Fibroblast of villous mesenchyme (primary cell): ENCODE results near the gene RAPGEF1. TPM values are rescaled to one million over a fixed set of nuclear protein-coding genes. Genes with fewer than 3 reads are reported as not detected.

Source experiments
- DNase-seq: peaks from one replicate; pipeline ENCODE4 v3.0.0-alpha.2; 2010; ENCODE audit warnings: low read depth
- H3K4me3 ChIP-seq: 2 replicates; pipeline ENCODE4 v1.5.1; 2011; ENCODE audit warnings: low read depth, mild to moderate bottlenecking, low read length
- CTCF ChIP-seq: IDR thresholded peaks from 2 replicates; pipeline ENCODE4 v1.5.1; 2012; ENCODE audit warnings: low read depth, mild to moderate bottlenecking, low read length; ENCODE audit not compliant: insufficient read depth
- total RNA-seq: library from RNA; depleted of rRNA; stranded (reverse); fragments of >200 nt; gene quantifications from 2 replicates; pipeline ENCODE4 v1.2.3, GENCODE V29; 2012

Gene RAPGEF1
- total RNA-seq, 1 donor: 22.9 TPM

- no peak for TF ChIP-seq CTCF
- no peak overlapping the region for H3K4me3 ChIP-seq
- peak; percentile 60 for DNase-seq
These were observed 129.6 kb downstream of the RAPGEF1 start for GRCh38 chr9:131610231-131610761.

- H3K4me3 ChIP-seq: no peak overlapping the region
- peak; percentile 68 for DNase-seq
- no peak for TF ChIP-seq CTCF
These were observed 130.6 kb downstream of the RAPGEF1 start for GRCh38 chr9:131609099-131609830.

GRCh38 chr9:131608493-131609037, 131.3 kb downstream of the RAPGEF1 start:
- peak; percentile 79 for DNase-seq
- TF ChIP-seq CTCF: no peak
- H3K4me3 ChIP-seq: peak overlapping the region; percentile 35

GRCh38 chr9:131607591-131607990, 132.3 kb downstream of the RAPGEF1 start:
- H3K4me3 ChIP-seq: no peak overlapping the region
- no peak for TF ChIP-seq CTCF
- no peak for DNase-seq

- DNase-seq: no peak
- TF ChIP-seq CTCF: no peak
- no peak overlapping the region for H3K4me3 ChIP-seq
These were observed 132.8 kb downstream of the RAPGEF1 start for GRCh38 chr9:131606896-131607567.

- H3K4me3 ChIP-seq: no peak overlapping the region
- no peak for DNase-seq
- no peak for TF ChIP-seq CTCF
These were observed 133.9 kb downstream of the RAPGEF1 start for GRCh38 chr9:131605770-131606590.
